ENCODE results near the gene ZNF385B.

Gene ZNF385B

DNA sequence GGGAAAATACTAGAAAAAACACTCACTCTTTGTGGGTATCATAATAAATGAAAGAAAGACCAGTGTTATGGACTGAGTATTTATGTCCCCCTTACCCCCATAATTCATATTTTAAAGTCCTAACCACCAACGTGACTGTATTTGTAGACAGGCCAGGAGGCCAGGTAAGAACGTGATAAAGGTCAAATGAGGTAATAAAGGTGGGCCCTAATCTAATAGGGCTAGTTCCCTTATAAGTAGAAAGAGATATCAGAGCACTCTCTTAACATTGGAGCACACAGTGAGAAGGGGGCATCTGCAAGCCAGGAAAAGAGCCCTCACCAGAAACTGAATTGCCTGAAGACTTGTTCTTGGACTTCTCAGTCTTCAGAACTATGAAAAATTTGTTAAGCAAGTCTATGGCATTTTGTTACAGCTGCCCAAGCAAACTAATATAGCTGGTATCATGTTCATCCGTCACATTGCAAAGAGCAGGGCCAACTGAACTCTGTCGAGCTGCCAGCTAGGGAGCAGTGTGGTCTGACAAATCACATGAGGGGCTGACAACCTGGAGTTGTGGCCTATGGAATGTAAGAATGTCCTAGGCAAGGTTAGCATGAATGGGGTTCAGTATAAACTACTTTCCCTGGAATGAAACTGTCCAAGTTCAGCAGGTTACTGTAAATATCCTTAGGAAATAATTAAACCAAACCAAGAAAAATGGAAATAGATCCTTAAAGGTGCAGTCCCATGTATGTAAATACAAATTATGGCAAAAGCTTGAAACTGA is 280.9 kb downstream of the ZNF385B start:
- TF ChIP-seq TAF1 (IDR thresholded peaks at IDR 0.05; ENCODE audit: borderline replicate concordance, insufficient read depth, low read length) = no peak
- TF ChIP-seq, protein P1, sequence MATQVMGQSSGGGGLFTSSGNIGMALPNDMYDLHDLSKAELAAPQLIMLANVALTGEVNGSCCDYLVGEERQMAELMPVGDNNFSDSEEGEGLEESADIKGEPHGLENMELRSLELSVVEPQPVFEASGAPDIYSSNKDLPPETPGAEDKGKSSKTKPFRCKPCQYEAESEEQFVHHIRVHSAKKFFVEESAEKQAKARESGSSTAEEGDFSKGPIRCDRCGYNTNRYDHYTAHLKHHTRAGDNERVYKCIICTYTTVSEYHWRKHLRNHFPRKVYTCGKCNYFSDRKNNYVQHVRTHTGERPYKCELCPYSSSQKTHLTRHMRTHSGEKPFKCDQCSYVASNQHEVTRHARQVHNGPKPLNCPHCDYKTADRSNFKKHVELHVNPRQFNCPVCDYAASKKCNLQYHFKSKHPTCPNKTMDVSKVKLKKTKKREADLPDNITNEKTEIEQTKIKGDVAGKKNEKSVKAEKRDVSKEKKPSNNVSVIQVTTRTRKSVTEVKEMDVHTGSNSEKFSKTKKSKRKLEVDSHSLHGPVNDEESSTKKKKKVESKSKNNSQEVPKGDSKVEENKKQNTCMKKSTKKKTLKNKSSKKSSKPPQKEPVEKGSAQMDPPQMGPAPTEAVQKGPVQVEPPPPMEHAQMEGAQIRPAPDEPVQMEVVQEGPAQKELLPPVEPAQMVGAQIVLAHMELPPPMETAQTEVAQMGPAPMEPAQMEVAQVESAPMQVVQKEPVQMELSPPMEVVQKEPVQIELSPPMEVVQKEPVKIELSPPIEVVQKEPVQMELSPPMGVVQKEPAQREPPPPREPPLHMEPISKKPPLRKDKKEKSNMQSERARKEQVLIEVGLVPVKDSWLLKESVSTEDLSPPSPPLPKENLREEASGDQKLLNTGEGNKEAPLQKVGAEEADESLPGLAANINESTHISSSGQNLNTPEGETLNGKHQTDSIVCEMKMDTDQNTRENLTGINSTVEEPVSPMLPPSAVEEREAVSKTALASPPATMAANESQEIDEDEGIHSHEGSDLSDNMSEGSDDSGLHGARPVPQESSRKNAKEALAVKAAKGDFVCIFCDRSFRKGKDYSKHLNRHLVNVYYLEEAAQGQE (IDR thresholded peaks at IDR 0.05; ENCODE audit: insufficient read depth in 1 of 2, low read depth in 2 of 2, low read length in 2 of 2) = no peak
- TF ChIP-seq POLR2AphosphoS5 (IDR thresholded peaks at IDR 0.05; ENCODE audit: low read depth, low read length) = no peak
- no peak for TF ChIP-seq SIN3A (IDR thresholded peaks at IDR 0.05; ENCODE audit: borderline replicate concordance, insufficient read depth, low read length)
- TF ChIP-seq FOXP2 (optimal IDR thresholded peaks at IDR 0.05; ENCODE audit: borderline replicate concordance, extremely low read depth, extremely low read length, insufficient read depth) = no peak

DNA sequence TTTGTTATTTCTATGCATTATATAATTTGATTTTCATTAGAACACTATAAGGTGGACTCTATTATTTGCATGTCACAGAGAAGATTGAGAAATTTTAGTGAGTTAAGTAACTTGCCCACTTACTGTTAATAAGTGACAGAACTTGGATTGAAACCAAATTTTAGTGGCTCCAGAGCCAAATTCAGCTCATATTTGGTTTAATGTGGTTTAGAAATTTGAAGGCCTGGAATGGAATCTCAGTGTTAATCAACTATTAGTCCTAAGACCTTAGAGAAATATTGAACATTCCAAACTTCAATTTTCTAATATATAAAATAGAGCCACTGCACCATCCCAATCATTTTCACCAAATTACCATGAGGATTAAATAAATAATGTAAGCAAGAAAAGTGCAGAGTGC is 281.6 kb downstream of the ZNF385B start:
- TF ChIP-seq TAF1 (IDR thresholded peaks at IDR 0.05; ENCODE audit: borderline replicate concordance, insufficient read depth, low read length) (no peak), SIN3A (IDR thresholded peaks at IDR 0.05; ENCODE audit: borderline replicate concordance, insufficient read depth, low read length) (no peak), POLR2AphosphoS5 (IDR thresholded peaks at IDR 0.05; ENCODE audit: low read depth, low read length) (no peak), FOXP2 (optimal IDR thresholded peaks at IDR 0.05; ENCODE audit: borderline replicate concordance, extremely low read depth, extremely low read length, insufficient read depth) (no peak)
- TF ChIP-seq, protein P1 (IDR thresholded peaks at IDR 0.05; ENCODE audit: insufficient read depth in 1 of 2, low read depth in 2 of 2, low read length in 2 of 2) = no peak

DNA sequence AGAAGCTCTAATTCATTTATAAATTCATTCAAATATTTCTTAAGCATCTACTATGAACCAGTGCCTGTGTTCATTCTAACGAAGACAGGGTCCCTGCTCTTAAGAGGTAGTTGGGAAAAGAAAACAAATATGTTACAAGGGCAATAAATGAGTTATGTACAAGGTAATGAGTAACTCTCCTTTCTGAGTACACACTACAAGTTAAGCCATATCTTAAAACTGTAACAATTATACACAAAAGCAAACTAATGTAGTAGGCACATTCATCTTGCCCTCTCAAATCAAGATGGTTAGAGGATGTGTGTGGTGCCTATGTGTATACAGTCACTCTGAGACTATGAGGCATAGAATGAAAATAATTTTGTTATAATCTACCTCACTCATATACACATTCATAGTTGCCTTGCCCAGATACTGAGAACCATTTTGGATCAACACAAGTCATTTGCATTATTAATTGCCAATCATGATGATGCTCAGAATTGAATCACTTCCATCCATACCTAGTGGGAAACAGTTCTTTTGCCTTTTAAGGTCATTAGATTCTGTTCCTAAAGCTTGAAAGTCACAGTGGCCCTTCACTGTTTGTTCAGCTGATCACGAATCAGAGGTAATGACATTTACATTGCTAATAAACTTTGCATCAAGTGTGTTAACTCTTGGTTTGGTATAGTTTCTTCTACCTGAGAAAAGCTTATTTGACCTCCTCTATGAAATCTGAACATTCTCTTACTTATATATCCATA is 283.1 kb downstream of the ZNF385B start:
- TF ChIP-seq FOXP2 (optimal IDR thresholded peaks at IDR 0.05; ENCODE audit: borderline replicate concordance, extremely low read depth, extremely low read length, insufficient read depth) = no peak
- TF ChIP-seq POLR2AphosphoS5 (IDR thresholded peaks at IDR 0.05; ENCODE audit: low read depth, low read length) = no peak
- TF ChIP-seq, protein P1 (IDR thresholded peaks at IDR 0.05; ENCODE audit: insufficient read depth in 1 of 2, low read depth in 2 of 2, low read length in 2 of 2) = no peak
- TF ChIP-seq TAF1 (IDR thresholded peaks at IDR 0.05; ENCODE audit: borderline replicate concordance, insufficient read depth, low read length) = no peak
- TF ChIP-seq SIN3A (IDR thresholded peaks at IDR 0.05; ENCODE audit: borderline replicate concordance, insufficient read depth, low read length) = no peak

DNA sequence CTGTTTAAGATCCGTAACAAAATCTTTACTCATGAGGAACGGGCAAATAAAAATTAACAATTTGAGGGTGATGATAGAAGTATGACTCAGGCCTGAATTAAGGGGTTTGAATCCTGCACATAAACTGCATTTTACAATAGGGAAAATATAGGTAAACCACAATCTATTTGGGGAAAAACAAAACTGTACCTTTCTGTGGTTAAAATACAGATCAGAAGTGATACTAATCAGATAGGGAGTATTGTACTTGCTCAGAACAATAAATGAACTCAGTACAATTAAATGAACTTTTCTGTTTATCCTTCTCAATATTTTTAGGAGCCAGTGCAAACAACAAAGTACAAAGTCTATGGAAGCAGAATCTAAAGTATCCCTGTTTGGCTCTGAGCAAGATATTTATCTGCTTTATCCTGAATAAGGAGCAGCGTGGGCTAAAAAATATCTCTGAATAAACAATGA is 287.3 kb downstream of the ZNF385B start:
- no peak for TF ChIP-seq POLR2AphosphoS5 (IDR thresholded peaks at IDR 0.05; ENCODE audit: low read depth, low read length)
- TF ChIP-seq, protein P1 (IDR thresholded peaks at IDR 0.05; ENCODE audit: insufficient read depth in 1 of 2, low read depth in 2 of 2, low read length in 2 of 2) = no peak
- no peak for TF ChIP-seq TAF1 (IDR thresholded peaks at IDR 0.05; ENCODE audit: borderline replicate concordance, insufficient read depth, low read length)
- TF ChIP-seq FOXP2 (optimal IDR thresholded peaks at IDR 0.05; ENCODE audit: borderline replicate concordance, extremely low read depth, extremely low read length, insufficient read depth) = no peak
- no peak for TF ChIP-seq SIN3A (IDR thresholded peaks at IDR 0.05; ENCODE audit: borderline replicate concordance, insufficient read depth, low read length)
